WERI-Rb-1 (cell line): ENCODE data around the gene RAB17.
A peak's percentile ranks its signal among the peaks of the same experiment; 100 is the strongest.

ENCODE experiments used
- DNase-seq: peaks from one replicate; pipeline ENCODE4 v3.0.0-alpha.2; 2020
- H3K27ac ChIP-seq: fragments of 250-450 bp; sonication (Bioruptor Pico); 2 replicates; pipeline ENCODE4 v1.5.1; 2020; ENCODE audit warnings: mild to moderate bottlenecking, moderate library complexity
- H3K27me3 ChIP-seq: fragments of 250-450 bp; sonication (Bioruptor Pico); 2 replicates; pipeline ENCODE4 v1.5.1; 2021; ENCODE audit warnings: mild to moderate bottlenecking, low read depth, moderate library complexity; ENCODE audit not compliant: insufficient read depth, severe bottlenecking
- H3K36me3 ChIP-seq: fragments of 250-450 bp; sonication (Bioruptor Pico); 2 replicates; pipeline ENCODE4 v1.5.1; 2020; ENCODE audit warnings: mild to moderate bottlenecking, moderate library complexity
- H3K4me3 ChIP-seq: 2 replicates; pipeline ENCODE4 v1.5.1; 2011; ENCODE audit warnings: low read depth, mild to moderate bottlenecking, control low read depth, low read length
- H3K9me3 ChIP-seq: fragments of 250-450 bp; sonication (Bioruptor Pico); 2 replicates; pipeline ENCODE4 v1.5.1; 2021; ENCODE audit warnings: mild to moderate bottlenecking, moderate library complexity; ENCODE audit not compliant: severe bottlenecking
- CTCF ChIP-seq: IDR thresholded peaks from 2 replicates; pipeline ENCODE4 v1.5.1; 2011; ENCODE audit warnings: low read depth, mild to moderate bottlenecking, control low read depth, inconsistent platforms, low read length

RAB17 gene

GRCh38 chr2:237617587-237617982, 27.1 kb upstream of the RAB17 start:
- no peak for TF ChIP-seq CTCF
- Histone ChIP-seq H3K36me3 (no peaks in the 10 kb centered on the region), H3K27me3 (no peaks in the 10 kb centered on the region), H3K4me3 (peak overlapping the region; percentile 16), H3K9me3 (no peaks in the 10 kb centered on the region), H3K27ac (no peak overlapping the region)
- DNase-seq, result no peak

- no peaks in the 10 kb centered on the region for H3K27me3 ChIP-seq
- no peak overlapping the region for H3K27ac ChIP-seq
- H3K4me3 ChIP-seq, result peak overlapping the region; percentile 16
- H3K36me3 ChIP-seq, result no peaks in the 10 kb centered on the region
- H3K9me3 ChIP-seq, result no peaks in the 10 kb centered on the region
- no peak for TF ChIP-seq CTCF
- peak; percentile 53 for DNase-seq
Observed at GRCh38 chr2:237616734-237617586, 26.4 kb upstream of the RAB17 start.

GRCh38 chr2:237616373-237616733, 25.8 kb upstream of the RAB17 start:
- no peak for DNase-seq
- H3K4me3 ChIP-seq, result no peak overlapping the region
- no peaks in the 10 kb centered on the region for H3K36me3 ChIP-seq
- TF ChIP-seq CTCF, result no peak
- H3K27ac ChIP-seq, result no peak overlapping the region
- H3K27me3 ChIP-seq, result no peaks in the 10 kb centered on the region
- no peaks in the 10 kb centered on the region for H3K9me3 ChIP-seq

DNA sequence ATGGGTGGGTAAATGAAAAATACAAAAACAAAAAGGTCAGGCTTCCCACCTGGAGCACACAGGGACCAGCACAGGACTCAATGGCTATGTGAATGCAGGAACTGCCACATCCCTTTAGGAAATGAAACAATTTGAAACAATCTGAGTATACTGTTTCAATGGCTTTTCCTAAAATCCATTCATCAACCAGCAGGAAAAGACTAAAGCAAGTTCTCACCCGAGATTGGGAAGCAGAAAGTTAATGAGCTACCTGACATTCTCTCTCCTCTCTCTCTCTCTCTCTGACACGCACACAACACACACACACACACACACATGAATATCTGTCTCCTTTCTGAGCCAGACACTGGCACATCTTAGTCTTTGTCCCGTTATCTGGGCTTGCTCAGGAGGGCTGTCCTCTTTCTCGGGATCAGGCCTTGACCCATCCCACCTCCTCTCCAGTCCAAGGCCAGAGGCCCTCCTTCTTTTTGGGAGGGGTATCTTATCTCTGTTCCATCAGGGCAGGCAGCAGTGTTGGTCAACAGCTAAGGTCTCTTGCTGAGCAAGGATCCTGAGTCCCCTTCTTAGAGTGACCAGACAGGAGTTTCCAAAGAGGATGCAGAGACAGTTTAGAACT, 25.2 kb upstream of the RAB17 start:
- H3K27ac ChIP-seq, result no peak overlapping the region
- no peak for TF ChIP-seq CTCF

DNA sequence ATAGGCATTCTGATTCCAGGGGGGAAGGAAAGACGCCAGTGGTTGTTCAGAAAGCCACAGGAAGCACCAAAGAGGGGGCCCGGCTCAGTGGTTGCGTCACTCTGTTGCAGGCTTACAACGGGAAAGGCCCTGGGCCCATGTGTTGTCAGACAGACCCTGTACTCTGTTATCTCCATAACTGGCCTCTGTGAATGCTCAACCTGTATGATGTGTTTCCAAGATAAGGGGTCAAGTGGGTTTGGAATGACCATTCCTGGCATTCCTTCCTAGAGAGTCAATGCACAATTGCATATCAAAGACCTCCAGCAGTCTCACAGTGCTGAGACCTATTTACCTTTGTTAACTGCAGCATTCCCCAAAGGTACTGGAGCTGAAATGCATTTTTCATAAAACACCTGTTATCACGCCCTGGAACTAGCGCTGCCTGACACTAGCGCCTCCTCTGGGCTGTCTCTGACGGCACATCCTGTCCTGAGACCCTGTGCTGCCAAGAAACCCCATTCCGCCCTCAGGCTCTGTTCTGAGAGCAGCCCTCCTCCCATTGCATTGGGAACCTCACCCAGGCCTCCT, 23.7 kb upstream of the RAB17 start:
- TF ChIP-seq CTCF, result peak; percentile 33; the same call in 1 of the 2 replicates
- Histone ChIP-seq H3K36me3 (no peaks in the 10 kb centered on the region), H3K9me3 (no peaks in the 10 kb centered on the region), H3K27me3 (no peaks in the 10 kb centered on the region), H3K4me3 (no peak overlapping the region), H3K27ac (no peak overlapping the region)
- DNase-seq, result no peak

More for the DNA sequence above, 25.2 kb upstream of the RAB17 start:
- Histone ChIP-seq H3K9me3 (no peaks in the 10 kb centered on the region), H3K27me3 (no peaks in the 10 kb centered on the region), H3K36me3 (no peaks in the 10 kb centered on the region), H3K4me3 (no peak overlapping the region)
- DNase-seq, result no peak
